HG03039 (cell line): ENCODE data around the gene CAPN8.
A peak's percentile ranks its signal among the peaks of the same experiment; 100 is the strongest.

Experiments
- ATAC-seq: cut with Tn5 transposase; IDR thresholded peaks from one replicate; pipeline ENCODE4 v1.9.1; 2021; ENCODE audit warnings: mild to moderate bottlenecking, moderate library complexity; ENCODE audit not compliant: unreplicated experiment

CAPN8 gene

DNA sequence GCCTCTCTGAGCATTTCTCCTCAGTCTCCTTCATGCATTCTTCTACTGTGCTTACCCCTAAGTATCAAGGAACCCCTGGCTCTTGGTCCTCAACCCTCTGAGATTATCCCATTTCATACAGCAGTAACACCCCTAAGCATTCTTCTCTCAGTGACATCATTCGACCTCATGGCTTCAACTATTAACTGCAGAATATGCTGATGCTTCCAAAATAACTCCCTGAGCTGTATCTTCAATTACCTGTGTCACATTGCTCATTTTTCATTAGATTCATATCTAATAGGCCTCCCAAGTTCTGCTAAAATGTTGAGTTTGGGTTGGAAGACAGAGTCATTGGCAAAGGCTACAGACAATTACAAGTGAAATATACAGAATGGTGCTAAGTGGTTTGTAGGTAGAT lies 7.5 kb downstream of the CAPN8 start:
- ATAC-seq, result no peak

DNA sequence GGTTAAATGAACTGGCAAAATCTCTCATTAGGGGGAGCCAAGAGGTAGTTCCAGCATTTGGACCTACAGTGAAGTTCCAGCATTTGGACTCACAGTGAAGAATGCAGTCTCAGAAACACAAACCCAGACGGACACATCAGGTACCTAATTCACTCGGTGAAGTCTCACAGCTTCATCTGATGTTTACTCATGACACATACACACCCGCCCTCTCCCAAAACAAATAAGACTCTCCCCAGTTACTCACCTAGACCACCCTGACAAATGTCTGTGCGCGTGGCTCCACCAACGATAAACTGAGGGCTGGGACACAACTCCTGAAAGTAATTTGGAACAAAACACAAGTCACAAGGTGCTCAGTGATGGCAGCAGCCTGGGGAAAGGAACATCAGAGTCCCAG lies 11.4 kb downstream of the CAPN8 start:
- no peak for ATAC-seq

DNA sequence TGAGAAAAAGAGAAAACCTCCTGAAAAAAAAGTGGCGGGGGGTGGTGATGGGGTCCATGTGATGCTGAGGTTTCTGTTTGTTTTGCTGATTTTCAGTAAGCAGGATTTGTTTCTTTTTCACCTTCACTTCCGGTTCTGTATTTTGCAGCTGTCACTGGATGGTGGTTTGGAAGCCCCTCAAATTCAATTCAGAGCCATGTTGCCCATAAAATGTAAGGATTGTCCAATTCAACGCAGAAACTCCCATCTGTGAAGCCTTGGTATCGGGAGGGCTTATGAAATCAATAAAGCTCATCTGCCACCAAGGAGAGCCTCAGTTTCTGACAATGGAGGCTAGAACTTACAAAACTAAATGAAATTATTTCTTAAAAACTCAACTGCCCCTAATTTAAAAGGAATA lies 12.1 kb downstream of the CAPN8 start:
- ATAC-seq, result no peak

DNA sequence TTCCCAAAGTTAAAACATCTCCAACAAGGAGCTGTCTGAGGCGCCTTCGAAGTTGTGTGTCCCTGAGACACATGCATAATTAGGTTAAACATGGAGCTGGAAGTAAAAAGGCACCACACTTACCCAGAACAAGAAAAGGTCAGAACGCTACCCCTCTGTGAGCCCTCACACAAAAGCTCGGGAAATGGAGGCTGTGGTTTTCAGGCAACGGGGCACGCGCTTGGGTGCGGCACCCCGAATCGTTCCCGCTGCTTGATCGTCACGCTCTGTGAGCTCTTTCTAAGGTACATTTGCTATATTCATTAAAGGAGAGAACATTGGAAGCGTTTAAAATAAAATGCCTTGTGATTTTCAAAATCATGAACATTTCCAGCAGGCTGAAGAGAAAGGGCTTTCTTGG lies 12.5 kb downstream of the CAPN8 start:
- ATAC-seq, result no peak

DNA sequence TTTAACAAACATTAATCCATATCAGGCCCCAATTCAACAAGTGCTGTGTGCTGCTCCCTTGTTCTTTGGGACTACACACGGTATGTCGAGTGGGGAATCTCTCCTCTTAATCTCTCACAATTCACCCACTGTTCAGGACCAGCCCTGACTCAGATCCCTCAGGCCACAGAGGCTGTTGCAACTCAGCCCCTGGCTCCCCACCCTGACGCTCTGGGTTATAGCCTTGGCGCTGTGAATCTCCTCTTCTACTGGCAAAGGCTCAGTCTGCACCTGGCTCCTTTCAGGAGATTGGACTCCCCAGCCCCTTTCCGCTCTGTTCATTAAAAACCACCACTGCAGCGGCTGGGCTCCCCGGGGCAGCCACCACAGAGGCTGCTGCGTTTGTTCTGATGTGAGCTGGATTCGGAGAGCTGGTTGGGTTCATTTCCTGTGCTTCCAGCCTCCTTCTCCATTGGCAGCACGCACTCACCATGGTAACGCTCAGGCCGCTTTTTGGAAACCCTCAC lies 13.0 kb downstream of the CAPN8 start:
- ATAC-seq, result no peak

DNA sequence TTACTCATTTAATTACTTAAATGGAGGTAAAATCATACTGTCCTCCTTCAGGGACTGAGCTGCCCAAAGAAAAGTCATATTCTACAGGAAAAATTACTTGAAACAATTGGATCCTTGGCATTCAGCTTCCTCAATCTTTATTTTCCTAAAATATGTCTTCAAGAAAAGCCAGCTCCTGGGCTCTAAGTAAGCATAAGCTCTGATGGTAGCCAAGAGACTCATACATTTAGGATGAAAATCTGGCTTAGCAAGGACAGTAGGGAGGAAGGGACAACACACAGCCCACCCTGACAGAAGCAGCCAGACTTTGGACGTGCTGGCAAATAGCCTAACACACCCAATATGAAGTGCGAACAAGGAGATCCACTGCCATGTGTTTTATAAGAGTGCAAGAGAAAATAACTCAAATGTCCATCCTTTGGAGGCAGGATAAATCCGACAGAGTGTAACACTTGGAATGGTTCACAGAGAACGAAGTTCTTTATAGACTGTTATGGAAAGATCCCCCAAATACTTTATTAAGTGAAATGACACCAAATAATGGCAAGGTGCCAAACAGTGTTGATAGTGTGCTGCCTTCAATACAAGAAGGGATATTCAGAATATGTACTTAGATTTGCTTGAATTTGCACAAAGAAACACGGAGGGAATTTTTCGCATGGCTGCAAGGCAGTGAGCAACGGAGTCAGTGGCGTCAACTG lies 14.1 kb downstream of the CAPN8 start:
- ATAC-seq, result no peak

DNA sequence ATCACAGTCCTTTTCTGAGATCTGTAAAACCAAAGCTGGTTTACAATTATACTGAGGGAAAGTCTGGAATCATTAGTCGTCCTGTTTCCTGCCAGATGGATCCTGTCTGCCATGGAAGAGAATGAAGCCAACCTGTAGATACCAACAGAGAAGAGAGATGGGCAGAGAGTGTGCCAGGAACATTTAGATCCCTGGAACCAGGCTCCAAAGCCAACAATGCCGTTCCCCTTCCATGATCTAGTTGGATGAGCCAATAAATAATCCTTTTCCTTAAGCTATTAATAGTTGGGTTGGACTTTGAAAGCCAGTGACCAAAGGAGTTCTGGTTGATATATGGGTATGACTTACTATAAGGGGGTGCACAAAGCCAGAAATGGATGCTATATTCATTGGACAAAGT lies 15.0 kb downstream of the CAPN8 start:
- ATAC-seq, result no peak

DNA sequence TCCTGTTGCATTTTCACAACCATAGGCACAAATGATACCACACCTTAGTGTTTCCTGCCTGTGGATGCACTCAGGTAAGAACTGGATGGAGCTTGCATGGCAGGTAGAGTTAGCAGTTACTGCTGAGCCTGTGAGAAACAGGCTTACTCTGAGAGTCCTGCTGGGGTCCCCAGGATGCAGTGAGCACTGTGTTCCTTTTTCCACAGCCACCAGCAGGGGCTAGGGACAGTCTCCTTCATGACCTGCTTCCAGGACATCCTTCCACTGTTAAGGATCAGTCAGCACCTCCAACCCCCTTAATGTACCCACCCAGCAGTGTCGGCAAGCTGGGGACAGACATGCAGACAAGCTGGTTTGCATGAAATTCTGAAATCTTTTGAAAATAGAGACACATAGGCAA lies 16.3 kb downstream of the CAPN8 start:
- no peak for ATAC-seq

DNA sequence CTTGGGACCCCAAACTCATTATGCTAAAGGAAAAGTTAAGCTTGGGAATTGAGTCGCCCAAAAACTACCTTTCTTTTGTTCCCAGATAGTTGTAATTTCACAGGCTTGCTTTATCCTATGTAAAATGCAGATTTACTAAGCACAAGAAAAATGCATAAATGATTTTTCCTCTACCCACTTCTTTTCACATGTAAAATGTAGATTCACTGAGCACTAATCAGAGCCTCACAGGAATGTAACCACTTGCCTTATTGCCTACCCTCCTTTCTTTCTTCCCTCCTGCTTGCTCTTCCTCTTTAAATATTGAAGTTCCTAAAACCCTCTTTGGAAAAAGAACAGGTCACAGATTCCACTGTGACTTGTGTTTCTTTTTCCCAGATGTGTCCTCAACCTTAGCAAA lies 18.3 kb downstream of the CAPN8 start:
- ATAC-seq, result no peak

DNA sequence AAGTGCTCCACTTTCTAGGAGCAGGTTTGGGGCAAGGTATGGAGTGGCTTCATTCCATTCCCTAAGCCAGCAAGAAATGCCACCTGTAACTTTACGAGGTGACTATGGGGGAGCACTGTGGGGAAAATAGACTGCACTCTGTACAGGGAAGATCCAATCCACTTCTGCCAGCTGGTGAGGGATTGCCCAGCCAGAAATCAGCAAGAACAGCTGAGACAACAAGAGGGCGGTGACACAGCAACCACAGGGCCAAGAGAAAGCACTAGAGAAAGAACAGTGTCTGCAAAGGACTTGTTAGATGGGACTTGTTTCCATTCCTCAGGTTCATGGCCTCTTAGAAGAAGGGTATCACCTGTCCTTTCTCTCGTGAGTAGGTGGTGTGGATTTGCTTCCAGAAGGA lies 19.6 kb downstream of the CAPN8 start:
- no peak for ATAC-seq

DNA sequence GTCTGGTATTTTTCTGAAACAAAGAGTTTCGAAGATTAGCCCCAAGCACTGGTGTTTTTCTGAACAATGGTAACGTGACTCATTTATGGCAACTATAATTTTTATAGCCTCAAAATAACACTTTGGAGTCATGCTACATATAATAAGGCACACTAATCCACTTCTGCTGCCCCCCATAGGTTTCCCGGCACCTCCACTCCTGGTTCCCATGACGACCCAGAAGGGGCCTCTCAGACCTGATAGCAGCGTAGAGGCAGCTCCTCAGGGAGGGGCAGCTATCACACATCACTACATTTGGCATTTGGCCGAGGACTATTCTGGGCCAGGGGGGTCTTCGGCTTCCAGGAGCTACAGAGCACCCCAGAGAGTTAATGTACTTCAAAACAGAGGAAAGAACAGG lies 23.3 kb downstream of the CAPN8 start:
- no peak for ATAC-seq

DNA sequence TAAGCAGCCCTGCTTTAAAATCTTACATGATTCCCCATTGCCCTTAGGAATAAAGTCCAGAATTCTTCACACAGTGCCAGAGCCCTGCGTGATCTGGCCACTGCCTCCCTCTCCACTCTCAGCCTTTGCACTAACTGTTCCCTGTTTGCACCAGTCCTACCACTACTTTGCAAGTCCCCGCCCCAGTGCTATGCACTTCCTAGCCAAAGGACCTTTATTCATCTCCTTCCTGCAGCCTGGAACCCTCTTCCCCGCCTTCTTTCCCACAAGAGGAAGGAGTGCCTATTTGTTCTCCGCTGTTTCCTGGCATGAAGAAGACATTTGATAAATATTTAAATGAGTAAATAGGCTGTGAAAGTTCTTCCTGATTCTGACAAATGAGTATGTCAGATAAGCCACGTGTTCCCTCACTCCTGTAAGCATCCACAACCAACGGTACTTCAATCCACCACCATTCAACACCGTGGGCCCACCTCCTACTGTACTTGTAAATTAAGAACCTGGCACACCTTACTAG lies 23.9 kb downstream of the CAPN8 start:
- ATAC-seq, result no peak

DNA sequence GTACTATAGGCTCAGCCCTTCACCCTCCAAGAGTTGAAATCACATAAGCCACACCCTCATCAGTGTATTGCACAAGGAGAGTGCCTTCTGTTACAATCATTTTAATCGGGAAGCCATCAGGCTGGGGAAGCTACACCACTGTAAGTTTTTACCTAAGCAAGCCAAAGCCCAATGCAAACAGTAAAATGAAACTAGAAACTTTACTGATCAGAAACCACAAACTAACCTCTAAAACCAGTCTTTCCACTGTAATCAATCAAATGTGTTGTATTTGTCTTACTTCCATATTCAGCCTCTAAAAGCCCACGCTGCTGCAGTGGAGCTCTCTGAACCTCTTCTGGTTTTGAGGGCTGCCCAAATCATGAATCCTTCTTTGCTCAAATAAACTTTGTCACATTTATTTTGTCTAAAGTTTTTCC lies 26.2 kb downstream of the CAPN8 start:
- no peak for ATAC-seq

DNA sequence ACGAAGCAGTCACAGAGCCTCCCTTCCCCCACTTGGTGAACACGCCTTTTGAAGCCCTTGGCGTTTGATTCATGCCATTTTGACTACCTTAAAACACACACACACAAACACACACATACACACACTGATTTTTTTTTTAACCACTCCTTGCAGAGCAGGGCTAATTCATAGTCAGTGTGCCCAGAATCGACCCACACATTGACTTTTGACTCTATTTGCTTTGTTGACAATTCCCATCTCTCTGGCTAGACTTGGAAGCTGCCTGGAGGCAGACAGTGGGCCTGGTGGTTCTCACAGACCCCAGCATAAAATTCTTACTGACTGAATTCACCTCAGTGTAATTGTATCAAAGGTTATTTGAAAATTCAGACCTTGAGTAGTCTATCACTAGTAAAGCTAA lies 30.3 kb downstream of the CAPN8 start:
- ATAC-seq, result no peak

DNA sequence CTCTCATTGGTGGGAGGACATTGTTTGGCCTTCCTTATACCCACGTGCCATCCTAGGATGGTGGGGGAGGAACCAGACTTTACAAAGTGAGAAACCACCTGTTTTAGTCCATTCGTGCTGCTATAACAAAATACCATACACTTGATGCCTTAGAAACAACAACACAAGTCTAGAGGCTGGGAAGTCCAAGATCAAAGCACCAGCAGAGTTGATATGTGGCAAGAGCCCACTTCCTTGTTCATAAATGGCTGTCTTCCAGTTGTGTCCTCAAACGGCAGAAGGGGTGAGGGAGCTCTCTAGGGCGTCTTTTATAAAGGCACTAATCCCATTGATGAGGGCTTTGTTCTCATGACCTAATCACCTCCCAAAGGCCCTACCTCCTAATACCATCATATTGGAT lies 31.1 kb downstream of the CAPN8 start:
- ATAC-seq, result no peak

DNA sequence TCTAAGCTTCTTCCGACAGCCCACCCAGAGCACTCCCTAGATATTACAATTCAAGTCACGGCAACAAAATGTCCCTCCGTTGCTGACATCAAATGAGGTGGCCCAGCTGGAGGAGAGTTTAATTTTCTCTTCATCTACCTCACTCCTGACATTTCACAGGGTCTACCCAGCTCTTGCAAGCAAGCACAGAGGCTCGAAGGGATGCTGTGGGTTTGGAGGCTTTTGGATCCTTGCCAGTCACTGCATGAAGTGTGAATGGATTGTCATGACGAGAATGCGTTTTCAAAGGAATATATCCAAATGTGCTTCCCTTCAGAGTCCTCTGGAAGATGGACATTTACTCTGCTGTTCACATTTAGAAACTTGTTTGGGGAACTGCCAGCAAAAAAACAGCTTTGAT lies 33.5 kb downstream of the CAPN8 start:
- no peak for ATAC-seq

DNA sequence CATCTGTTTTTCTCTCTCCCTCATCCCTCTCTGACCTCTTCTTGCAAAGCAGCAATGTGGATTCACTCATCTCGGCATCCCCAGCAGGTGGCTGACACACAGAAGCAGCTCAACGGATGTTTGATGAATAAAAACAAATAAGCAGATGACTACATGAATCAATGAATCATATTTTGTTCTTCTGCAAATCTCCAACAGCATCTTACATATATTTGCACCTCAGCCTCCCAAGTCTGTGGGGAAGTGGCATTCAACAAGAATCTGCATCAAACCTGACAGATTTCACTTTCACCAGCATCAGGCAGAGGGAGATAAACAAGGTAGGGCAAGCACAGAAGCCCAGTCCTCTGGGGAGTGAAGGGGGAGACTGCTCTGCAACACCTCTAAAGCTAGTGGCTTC lies 34.0 kb downstream of the CAPN8 start:
- ATAC-seq, result no peak

DNA sequence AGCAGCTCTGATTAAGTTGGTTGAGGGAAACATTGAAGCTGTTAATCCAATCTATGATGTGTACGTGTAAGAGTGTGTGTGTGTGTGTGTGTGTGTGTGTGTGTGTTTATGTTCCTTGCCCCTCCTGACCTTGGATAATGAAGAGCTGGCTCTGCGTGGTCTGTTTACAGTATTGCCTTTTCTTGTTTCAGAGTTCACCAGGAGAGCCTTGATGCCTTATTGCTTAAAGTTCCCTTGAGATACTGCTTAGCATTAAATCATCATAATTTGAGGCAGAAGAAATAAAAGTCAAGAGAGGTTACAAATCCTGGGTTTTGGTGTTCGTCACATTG lies 36.4 kb downstream of the CAPN8 start:
- no peak for ATAC-seq

DNA sequence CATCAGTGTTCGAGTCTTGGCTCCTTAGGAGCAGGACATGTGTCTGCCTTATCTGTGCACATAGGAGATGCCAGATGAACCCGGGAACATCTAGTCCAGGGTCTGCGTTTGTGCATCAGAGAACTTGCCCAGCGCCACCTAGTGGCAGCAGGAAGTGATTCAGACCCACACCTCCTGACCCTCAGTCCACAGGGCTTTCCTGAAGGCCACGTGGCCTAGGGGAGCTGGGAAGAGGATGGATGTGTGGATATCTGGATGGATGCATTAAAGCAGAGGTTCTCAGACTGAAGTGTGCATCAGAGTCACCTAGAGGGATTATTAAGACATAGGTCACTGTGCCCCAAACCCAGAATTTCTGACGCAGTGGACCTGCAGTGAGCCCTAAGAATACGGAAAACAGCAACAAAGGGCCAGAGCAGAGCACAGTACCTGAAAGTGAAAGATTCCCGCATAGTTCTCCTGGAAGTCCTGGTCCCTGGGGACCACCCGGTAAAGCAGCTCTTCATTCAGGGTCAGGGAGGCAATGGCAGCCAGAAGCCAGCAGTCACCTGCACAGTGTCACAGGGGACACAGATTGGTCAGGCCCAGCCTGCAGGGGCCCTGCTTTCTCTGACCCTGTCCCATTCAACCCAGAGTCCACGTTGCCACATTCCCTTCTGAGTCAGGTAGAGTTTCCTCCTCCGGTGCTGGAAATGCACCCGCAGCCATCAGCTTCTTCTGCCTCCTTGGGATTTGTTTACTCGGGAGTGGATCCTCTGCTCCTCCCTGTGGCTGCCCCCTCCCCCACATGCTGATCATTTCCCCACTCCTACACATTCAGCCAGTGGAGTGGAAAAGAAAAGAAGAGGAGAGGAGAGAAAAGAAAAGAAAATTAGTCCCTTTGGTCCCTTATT lies 37.0 kb downstream of the CAPN8 start:
- no peak for ATAC-seq

DNA sequence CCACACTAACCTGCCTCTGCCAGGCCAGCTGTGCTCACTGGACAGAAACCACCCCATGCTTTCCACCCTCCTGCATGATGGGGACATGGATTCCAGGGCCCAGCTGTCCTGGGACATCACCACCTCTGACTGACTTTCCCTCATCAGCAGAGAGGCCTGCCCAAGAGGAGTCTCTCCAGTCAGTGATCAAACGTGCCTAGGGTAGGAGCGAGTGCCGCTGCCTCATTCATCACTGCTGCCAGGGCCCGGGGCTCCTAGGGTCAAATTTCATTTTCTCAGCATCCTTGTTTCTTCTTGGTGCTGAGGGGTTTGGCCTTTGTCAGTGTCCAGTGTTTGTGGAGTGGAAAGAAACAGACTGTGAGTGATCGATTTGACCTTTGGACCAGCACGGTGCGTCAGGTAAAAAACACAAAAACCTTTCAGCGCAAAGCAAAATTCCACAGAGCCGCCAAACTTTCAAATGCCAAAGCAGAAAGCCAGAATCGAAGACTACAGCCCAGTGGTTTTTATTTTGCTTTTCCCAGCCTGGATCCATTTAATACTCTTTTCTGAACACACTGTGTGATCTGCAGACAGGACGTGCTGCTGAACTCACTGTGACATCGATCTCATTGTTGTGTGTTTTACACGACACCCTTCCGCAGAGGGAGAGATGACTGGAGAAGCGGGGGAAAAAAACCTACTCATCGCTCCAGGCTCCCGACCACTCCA lies 43.2 kb downstream of the CAPN8 start:
- no peak for ATAC-seq

DNA sequence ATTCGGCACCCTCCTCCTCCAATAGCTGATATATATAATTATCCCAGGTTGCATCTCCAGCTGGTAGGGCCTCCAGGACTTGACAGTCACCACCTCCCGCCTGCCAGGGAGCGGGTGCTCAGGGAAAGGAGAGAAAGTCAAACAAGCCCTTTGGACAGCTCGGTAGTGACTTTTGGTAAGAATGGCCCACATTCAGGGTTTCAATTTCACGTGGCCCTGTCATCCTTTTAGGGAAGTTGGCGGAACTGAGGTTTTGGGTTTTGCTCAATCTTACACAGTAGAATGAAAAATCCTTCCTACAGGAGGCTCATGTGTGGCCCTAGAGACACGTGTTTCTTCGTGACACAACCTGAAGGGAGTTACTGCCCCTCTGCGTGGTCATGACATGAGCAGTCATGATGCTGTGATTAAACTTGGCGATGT lies 44.2 kb downstream of the CAPN8 start:
- ATAC-seq, result peak; percentile 89
